ENCODE data around the gene TMC4.

DNA sequence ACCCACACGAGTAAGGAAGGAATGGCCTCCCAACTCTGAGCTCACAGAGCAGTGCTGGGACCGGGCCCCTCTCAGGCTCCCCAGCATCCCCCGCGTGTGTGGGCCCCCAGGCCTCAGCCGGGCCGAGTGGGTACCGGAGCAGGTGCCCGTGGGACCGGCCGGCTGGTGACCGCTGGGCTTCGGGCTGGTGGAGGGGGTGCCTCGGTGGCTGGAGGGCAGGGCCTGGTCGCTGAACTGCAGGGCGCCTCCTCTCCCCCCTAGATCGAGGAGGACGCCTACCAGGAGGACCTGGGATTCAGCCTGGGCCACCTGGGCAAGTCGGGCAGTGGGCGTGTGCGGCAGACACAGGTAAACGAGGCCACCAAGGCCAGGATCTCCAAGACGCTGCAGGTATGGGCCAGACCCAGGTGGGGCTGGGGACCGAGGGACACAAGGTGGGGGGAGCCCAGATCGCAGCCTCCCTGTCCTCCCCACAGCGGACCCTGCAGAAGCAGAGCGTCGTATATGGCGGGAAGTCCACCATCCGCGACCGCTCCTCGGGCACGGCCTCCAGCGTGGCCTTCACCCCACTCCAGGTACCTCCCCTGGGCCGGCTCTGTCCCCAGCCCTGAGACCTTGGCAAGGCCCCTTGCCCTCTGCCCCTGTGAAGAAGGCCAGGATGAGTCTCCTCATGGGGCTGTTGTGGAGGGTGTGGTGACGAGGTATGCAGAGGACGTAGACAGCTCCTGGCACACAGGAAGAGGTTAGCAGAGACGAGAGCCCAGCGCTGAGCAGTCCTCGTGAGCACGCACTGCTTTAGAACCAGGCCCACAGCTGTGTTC, 44.0 kb downstream of the TMC4 start:
- TF ChIP-seq, protein P1, sequence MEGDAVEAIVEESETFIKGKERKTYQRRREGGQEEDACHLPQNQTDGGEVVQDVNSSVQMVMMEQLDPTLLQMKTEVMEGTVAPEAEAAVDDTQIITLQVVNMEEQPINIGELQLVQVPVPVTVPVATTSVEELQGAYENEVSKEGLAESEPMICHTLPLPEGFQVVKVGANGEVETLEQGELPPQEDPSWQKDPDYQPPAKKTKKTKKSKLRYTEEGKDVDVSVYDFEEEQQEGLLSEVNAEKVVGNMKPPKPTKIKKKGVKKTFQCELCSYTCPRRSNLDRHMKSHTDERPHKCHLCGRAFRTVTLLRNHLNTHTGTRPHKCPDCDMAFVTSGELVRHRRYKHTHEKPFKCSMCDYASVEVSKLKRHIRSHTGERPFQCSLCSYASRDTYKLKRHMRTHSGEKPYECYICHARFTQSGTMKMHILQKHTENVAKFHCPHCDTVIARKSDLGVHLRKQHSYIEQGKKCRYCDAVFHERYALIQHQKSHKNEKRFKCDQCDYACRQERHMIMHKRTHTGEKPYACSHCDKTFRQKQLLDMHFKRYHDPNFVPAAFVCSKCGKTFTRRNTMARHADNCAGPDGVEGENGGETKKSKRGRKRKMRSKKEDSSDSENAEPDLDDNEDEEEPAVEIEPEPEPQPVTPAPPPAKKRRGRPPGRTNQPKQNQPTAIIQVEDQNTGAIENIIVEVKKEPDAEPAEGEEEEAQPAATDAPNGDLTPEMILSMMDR (conservative IDR thresholded peaks at IDR 0.05), result no peak
- no peak for TF ChIP-seq EZH2 (IDR thresholded peaks at IDR 0.05; ENCODE audit: low read depth)

All from PC-9 (cell line).